Cardiac septum (tissue), 1 donor: ENCODE results near the gene RRN3. TPM values are rescaled to one million over a fixed set of nuclear protein-coding genes. Genes with fewer than 3 reads are reported as not detected.

Source experiments
- microRNA-seq: library from miRNA; unstranded; fragments of <30 nt; microRNA quantifications from one replicate; pipeline ENCODE4 v1.2.0, GENCODE V29; 2020
- total RNA-seq: library from RNA; stranded (reverse); fragmentation: NEBNext Ultra II Directional; extraction: Animal tissue kit (Norgen Biotek cat#: 25700); gene quantifications from one replicate; pipeline ENCODE4 v1.2.1, GENCODE V29; 2021
- donor health status: DM: no; HTN: no; CAD: no.

The RRN3 gene
- total RNA-seq, 1 donor from 2014 or later: 22.3 TPM

Small RNA genes within 50 kb of the gene (microRNA-seq; reads per million reads assigned to microRNA genes)
- gene MIR1972-1: not detected
- gene MIR6511B2: not detected

Other genes with a start within 250 kb of the RRN3 start
- 67.7 TPM for gene NPIPA1, start 156.8 kb downstream of the RRN3 start, total RNA-seq
- gene PDXDC1, start 119.2 kb downstream of the RRN3 start, total RNA-seq: 72.1 TPM
- 33.6 TPM for gene NTAN1, start 38.2 kb downstream of the RRN3 start, total RNA-seq